AG04450 (cell line): ENCODE measurements around the gene TMED7. TPM values are rescaled to one million over a fixed set of nuclear protein-coding genes. Genes with fewer than 3 reads are reported as not detected.

Experiments used
- CTCF ChIA-PET: fragments of 300-600, 350-600 bp; formaldehyde crosslinking; extraction: SDS; loops from one replicate; lab custom pipeline; 2022; ENCODE audit warnings: antibody characterized with exemption, inconsistent platforms; lab: Charles Lee
- POLR2A ChIA-PET: fragments of 350-600 bp; formaldehyde crosslinking; extraction: SDS; loops from one replicate; lab custom pipeline; 2021; ENCODE audit warnings: antibody characterized with exemption, inconsistent platforms; lab: Yijun Ruan, JAX
- DNase-seq: peaks from one replicate; pipeline ENCODE4 v3.0.0-alpha.2; 2011; ENCODE audit warnings: low read depth, low spot score
- H3K27ac ChIP-seq: one replicate; pipeline ENCODE4 v1.5.1; 2012; ENCODE audit warnings: low read depth, low read length, control low read depth
- H3K27me3 ChIP-seq: one replicate; pipeline ENCODE4 v1.6.0; 2012; ENCODE audit warnings: low read length; ENCODE audit not compliant: control insufficient read depth, insufficient read depth
- H3K4me3 ChIP-seq: 2 replicates; pipeline ENCODE4 v1.5.1; 2011; ENCODE audit warnings: mild to moderate bottlenecking, low read depth, low read length, control low read depth
- H3K9me3 ChIP-seq: 2 replicates; pipeline ENCODE4 v1.5.1; 2012; ENCODE audit warnings: low read length; ENCODE audit not compliant: control insufficient read depth, insufficient read depth
- polyA plus RNA-seq: library from polyadenylated mRNA; depleted of rRNA; stranded (reverse); fragments of >200 nt; gene quantifications from 2 replicates; pipeline ENCODE4 v1.2.3, GENCODE V29; 2011
- TF ChIP-seq, protein P1 (sequence below): IDR thresholded peaks from 2 replicates; pipeline ENCODE4 v1.5.1; 2011; ENCODE audit warnings: low read depth, low read length, control low read depth, inconsistent platforms

The TMED7 gene
- polyA plus RNA-seq, 1 experiment = 110 TPM

DNA sequence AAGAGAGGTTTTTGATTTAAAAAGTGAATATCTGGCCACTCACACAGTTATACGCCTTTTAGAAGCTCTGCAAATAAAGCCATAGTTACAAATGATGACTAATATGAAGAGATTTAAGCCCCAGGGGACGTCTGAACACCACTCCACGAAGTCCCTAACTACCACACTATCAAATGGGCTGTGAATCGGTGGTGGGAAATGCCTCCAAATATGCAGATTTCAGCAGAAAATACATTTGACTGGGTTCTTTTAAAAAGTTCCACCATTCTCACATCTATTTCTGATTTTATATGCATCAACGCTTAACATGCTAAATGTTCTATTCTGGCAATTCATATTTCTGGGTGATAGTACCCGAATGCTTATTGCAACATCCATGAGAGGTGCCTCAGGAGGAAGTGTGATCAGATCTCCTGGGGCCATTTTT, 46.1 kb downstream of the TMED7 start:
- Histone ChIP-seq H3K27me3 (no peaks in the 10 kb centered on the region), H3K9me3 (no peaks in the 10 kb centered on the region), H3K4me3 (no peak overlapping the region), H3K27ac (no peak overlapping the region)
- ChIA-PET CTCF (no interaction called here), POLR2A (no interaction called here)
- no peak for DNase-seq
- TF ChIP-seq, protein P1, sequence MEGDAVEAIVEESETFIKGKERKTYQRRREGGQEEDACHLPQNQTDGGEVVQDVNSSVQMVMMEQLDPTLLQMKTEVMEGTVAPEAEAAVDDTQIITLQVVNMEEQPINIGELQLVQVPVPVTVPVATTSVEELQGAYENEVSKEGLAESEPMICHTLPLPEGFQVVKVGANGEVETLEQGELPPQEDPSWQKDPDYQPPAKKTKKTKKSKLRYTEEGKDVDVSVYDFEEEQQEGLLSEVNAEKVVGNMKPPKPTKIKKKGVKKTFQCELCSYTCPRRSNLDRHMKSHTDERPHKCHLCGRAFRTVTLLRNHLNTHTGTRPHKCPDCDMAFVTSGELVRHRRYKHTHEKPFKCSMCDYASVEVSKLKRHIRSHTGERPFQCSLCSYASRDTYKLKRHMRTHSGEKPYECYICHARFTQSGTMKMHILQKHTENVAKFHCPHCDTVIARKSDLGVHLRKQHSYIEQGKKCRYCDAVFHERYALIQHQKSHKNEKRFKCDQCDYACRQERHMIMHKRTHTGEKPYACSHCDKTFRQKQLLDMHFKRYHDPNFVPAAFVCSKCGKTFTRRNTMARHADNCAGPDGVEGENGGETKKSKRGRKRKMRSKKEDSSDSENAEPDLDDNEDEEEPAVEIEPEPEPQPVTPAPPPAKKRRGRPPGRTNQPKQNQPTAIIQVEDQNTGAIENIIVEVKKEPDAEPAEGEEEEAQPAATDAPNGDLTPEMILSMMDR = no peak

DNA sequence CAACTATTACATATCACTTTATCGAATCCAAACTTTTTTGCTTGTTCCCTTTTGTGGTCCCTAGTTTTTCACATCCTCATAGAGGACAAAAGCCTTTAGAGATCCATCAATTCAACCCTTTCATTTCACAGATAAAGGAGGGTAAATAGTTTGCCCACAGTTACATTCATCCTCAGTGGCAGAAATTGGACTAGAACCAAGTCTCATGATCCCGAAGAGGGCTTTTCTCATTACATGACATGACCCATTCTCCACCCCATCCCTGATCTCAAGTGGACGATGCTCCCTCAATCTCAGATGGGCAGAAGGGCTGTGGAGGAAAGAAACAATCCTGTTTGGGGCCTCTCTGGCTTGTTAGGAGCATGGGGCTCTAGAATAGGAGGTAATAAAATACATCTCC, 46.6 kb downstream of the TMED7 start:
- ChIA-PET CTCF (no interaction called here), POLR2A (no interaction called here)
- no peak overlapping the region for H3K27ac ChIP-seq
- TF ChIP-seq, protein P1 = no peak
- H3K27me3 ChIP-seq = no peaks in the 10 kb centered on the region
- DNase-seq = no peak
- no peaks in the 10 kb centered on the region for H3K9me3 ChIP-seq
- H3K4me3 ChIP-seq = no peak overlapping the region

DNA sequence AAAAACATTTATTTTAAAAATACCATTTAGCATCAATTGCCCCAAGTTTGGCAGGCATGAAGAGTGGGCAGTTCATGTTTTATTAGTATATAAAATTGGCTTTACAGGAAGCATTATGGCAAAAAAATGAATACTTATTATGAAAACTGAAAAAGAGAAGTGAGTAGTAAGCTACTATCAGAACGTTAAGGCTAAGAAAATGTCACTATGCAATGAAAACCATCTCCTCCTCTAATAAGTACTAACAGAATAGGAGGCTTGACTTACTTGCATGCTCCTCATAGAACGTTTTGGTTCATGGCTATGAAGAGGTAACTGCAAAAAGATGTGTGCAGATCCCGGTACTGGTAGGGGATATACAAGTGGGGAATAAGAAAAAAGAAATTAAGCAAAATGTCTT, 47.2 kb downstream of the TMED7 start:
- TF ChIP-seq, protein P1 = no peak
- Histone ChIP-seq H3K4me3 (no peak overlapping the region), H3K27me3 (no peaks in the 10 kb centered on the region), H3K27ac (no peak overlapping the region), H3K9me3 (no peaks in the 10 kb centered on the region)
- ChIA-PET CTCF (no interaction called here), POLR2A (no interaction called here)
- DNase-seq = no peak

DNA sequence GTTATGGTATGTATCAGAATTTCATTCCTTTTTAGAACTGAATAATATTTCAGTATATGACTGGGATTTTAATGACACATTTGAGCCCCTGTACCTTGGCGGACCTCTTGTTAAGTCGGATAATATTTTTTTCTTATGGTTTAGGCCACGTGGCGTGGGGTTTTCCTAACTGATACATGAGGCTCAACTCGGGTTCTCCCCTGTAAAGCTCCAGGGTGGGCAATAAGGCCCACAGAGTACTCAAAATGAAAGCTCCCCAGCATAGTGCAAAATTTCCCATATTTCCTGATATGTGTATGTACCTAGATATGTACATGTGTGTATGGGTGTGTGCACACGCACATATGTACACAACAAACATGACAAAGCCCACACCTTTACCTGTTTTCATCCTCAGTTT, 48.1 kb downstream of the TMED7 start:
- TF ChIP-seq, protein P1 = no peak
- Histone ChIP-seq H3K27ac (no peak overlapping the region), H3K4me3 (no peak overlapping the region), H3K9me3 (no peaks in the 10 kb centered on the region), H3K27me3 (no peaks in the 10 kb centered on the region)
- POLR2A ChIA-PET = no interaction called here
- DNase-seq = no peak
- CTCF ChIA-PET = interaction anchor here (1.0 kb wide), 2 partner anchors 268 to 269 kb away, joined by 3 to 4 read pairs; no protein-coding TSS in a partner anchor

DNA sequence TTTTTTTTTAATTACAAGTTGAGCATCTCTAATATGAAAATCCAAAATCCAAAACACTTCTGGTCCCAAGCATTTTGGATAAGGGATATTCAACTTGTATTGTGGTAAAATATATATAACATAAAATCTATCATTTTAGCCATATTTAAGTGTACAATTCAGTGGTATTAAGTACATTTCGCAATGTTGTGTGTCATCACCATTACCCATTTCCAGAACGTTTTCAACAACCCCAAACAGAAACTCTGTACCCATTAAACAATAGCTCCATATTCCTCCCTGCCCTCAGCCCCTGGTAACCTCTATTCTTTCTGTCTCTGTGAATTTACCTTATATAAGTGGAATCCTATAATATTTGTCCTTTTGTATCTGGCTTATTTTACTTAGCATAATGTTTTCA, 48.5 kb downstream of the TMED7 start:
- ChIA-PET POLR2A (no interaction called here), CTCF (interaction anchor here (1.0 kb wide), 2 partner anchors 267 to 268 kb away, joined by 3 to 4 read pairs; no protein-coding TSS in a partner anchor)
- H3K27ac ChIP-seq = no peak overlapping the region
- TF ChIP-seq, protein P1 = no peak
- no peak for DNase-seq
- no peaks in the 10 kb centered on the region for H3K9me3 ChIP-seq
- H3K27me3 ChIP-seq = no peaks in the 10 kb centered on the region
- H3K4me3 ChIP-seq = no peak overlapping the region
